K562 treated with DMSO at 1 percent for 12 hours (cell line): ENCODE data around the gene CHST4. TPM values are rescaled to one million over a fixed set of nuclear protein-coding genes. Genes with fewer than 3 reads are reported as not detected.

Source experiments
- total RNA-seq: library from RNA; unstranded; fragments of 300-600 nt; gene quantifications from 2 replicates; pipeline ENCODE4 v1.2.3, GENCODE V29; 2022; ENCODE audit not compliant: insufficient read depth

Gene CHST4
- total RNA-seq = not detected in 2 replicates

DNA sequence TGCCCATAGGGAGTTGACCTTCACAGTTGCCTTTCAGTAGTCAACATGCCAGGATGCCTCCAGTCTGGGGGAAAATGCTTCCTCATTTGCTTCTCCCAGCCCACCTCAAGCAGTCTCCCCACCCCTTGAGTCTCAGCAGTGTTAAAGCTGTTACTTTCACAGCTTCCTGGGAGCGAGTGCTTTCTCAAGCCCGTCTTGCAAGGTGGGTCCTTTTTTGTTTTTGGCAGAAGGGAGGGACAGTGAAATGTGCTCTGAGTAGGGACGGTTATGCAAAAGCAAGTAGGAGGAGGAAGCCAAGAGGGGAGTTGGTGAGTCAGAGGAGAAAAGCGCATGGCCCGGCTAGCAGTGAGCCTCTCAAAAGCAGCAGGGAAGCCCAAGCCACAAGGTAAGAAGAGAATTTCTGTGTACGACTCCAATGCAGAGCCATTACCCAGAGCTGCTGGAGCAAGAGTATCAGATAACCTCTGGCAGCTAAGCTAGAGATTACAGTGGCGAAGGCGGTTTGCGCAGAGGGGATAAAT is at the start of gene CHST4:
TSS of gene CHST4 (plus strand) at position 316 of the 521 bp plus-strand sequence. CDS start 10,252 bp downstream, outside the sequence.

GRCh38 chr16:71489122-71489521 is 37.1 kb upstream of the CHST4 start, which contains the start of gene ZNF19:
ZNF19 (minus strand) TSS chr16:71489324; CDS start chr16:71482114, 7,210 bp downstream.

DNA sequence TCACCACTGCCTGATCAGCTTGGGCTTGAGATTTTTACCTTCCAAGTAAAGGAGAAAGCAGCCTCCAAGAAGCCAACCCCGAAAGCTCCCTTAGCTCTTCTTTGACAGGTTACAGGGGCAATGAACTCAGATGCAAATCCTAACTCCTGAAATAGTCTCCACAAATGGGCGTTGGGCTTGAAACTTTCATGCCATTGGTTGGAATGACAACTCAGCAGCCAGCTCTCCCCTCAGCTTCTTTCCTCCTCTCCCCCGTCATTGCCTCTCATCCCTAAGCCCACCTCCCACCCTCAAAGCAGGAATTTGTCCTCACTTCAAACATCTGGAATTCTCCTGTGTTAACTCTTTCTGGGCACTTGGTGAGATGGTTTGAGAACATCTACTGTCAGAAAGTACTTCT is 50.7 kb downstream of the CHST4 start, which contains the start of gene TAT:
TSS of gene TAT (minus strand) at position 122 of the 400 bp plus-strand sequence. CDS start 677 bp downstream, outside the sequence.

Other genes with a start within 250 kb of the CHST4 start
- 5.0 and 21.2 TPM in 2 replicates for gene CMTR2, start 237.0 kb upstream of the CHST4 start, total RNA-seq
- gene CALB2, start 167.7 kb upstream of the CHST4 start, total RNA-seq = not detected in 2 replicates
- gene TLE7, start 84.4 kb upstream of the CHST4 start, total RNA-seq = not detected in 2 replicates
- 2.4 and 7.2 TPM in 2 replicates for gene ZNF23, start 64.2 kb upstream of the CHST4 start, total RNA-seq
- 0.43 and 0.58 TPM in 2 replicates for gene ZNF19, start 37.1 kb upstream of the CHST4 start, total RNA-seq
- gene TAT, start 50.7 kb downstream of the CHST4 start, total RNA-seq = not detected in 2 replicates
- gene MARVELD3, start 99.8 kb downstream of the CHST4 start, total RNA-seq = 0.30 TPM in 1 of 2 replicates, not detected in the other
- 0.92 and 4.1 TPM in 2 replicates for gene PHLPP2, start 198.3 kb downstream of the CHST4 start, total RNA-seq